Measurements from ENCODE around the gene UNC5C. TPM values are rescaled to one million over a fixed set of nuclear protein-coding genes. Genes with fewer than 3 reads are reported as not detected.

UNC5C gene
- total RNA-seq, 1 experiment from 2014 or later: not detected

DNA sequence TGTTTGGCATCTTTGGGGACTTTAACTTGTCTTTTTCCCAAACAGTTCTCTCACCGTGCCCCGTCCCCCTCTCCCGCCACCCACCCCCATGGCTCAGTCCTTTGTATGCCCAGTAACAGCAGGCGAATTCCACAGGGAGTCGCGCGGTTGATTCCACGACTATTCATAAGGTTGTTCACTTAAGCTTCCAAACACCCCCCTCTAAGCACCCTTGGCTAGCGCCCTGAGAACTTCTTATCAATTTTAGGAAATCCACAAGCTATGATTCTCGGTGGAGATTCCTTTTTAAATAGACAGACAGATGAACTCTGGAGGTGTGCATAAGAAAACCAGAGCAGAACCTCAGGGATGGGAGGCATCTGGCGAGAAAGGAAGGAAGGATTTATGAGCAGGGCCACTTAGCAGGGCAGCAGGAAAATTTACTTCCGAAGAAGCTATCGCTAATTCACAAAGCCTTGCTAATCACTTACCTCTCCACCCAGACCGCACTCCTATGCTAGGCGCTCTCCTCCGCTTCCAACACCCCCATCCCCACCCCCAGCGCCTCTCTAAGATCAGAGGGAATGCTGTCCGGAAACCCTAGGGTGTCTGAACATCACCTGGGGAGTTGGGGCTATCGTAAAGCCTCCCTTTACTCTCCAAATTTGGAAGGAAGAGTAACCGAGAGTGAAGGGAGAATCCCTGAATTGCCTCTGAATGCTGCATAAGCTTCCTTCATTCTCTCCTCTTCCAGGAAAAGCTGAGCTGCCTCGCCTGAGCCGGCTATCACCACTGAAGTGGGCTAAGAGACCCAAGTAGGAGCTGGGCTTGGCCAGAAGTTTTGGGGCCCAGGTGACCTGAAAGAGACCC, 1.7 kb downstream of the UNC5C start:
- no peak for DNase-seq (ENCODE audit: low read depth)

DNA sequence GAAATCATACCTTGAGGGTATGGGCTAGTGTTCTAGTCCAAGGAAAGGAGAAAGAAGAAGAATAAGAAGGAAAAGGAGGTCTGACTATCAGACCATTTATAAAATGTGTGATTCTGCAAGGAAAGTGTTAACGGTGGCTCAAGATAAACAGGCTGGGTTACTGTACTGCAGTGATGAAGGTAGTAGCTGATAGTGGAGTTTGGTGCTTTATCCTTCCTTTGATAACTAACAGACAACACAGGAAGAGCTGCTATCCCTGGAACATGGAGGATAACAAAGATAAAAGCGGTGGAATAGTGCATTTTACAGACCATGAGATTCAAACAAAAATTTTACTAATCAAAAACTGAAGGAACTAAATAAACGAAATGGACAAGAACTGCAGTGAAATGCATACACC, 2.6 kb downstream of the UNC5C start:
- no peak for DNase-seq (ENCODE audit: low read depth)

DNA sequence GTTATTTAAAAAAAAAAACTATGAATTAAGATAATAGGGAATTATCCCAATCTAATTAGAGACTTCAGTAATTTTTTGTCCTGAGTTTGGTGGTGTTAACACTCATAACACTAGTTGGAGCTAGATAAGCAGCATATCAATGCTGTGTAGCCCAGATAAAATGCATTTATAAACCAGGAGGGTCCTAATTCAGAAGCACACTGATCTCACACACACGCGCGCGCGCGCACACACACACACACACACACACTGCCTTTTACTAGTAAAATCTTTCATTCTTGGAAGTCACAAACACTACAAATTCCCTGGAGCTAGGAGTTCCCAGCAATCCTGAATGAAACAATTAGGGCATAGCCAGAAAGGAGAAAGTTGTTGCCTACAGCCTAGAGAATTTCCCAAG, 3.2 kb downstream of the UNC5C start:
- no peak for DNase-seq (ENCODE audit: low read depth)

DNA sequence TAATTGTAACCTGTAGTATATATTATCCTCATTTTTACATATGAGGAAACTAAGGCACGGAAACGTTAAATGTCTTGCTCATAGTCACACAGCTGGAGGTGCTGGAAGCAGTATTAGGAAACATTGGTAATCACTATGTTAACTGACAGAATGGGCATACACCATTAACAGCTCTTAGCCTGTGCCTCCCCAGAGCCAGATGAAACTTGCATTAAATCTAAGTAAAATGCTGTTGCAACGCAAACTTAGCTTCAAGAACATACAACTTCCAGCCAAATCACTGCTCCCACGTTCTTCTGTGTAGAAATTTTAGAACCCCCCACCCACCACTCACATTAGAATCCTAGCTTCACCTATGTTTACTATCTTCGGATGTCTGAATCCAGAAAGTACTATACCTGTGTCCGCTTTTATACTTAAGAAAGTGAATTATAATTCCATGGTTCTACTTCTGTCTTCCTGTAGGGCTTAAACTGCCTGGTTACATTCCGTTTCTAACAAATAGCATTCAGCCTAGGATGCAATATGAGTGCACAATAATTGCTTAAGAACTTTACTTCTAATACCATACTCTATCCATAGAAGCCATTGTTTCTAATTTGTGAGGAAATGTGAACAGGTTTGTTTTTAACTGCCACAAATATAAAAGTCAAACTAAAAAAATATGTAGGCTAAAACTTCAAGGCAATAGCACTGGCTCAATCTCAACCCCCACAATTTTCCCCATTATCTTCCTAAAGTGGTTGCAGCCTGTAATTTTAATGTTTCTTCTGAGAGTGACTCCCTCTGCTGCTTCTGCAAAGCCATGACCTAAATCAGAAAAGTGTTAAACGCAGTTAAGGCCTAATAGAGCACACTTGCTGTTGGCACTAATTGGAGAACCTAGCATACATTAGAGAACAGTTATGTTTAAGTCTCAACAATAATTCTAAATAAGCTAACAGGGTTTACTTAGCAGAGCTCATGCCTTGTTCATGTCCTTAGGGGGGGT, 4.4 kb downstream of the UNC5C start:
- no peak for DNase-seq (ENCODE audit: low read depth)

DNA sequence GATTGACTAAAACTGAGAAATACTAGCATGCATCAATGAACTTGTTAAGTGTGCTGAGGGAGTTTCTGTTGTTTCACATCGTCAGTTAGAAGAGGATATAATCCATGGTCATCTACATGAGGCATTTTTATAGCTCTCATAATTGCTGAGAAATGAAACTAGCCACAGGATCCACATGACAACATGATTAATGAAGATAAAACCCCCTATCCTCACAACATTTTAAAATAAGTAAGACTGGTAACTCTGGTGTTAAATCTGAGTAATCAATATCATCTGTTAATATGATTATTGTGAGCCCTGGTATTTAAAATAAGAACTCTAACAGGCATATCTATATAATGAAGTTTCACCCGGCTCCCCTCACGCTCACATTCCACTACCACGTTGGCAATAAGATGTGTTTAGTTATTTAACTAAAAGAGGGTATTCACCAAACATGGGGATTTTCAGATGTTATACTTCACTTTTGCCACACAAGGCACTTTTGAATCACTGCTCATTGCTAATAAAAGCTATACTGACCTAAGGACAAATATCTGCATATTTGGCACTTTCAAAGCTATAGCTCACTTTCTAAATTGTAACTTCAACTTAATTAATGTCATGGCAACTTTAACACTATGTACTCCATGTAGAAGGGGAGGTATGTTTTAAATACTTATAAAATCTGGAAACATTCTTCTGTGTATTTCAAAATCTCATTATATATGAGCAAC, 6.7 kb downstream of the UNC5C start:
- no peak for DNase-seq (ENCODE audit: low read depth)

DNA sequence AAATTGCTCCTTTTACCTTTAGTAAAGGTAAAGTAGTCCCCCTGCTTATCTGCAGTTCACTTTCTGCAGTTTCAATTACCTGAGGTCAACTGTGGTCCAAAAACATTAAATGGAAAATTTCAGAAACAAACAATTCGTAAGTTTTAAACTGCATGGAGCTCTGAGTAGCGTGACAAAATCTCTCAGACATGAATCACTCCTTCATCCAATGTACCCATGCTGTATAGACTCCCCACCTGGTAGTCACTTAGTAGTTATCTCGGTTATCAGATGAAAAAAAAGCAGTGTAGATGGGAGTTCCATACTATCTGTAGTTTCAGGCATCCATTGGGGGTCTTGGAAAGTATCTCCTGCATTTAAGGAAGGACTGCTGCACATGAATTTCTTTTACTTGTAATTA, 7.7 kb downstream of the UNC5C start:
- no peak for DNase-seq (ENCODE audit: low read depth)

DNA sequence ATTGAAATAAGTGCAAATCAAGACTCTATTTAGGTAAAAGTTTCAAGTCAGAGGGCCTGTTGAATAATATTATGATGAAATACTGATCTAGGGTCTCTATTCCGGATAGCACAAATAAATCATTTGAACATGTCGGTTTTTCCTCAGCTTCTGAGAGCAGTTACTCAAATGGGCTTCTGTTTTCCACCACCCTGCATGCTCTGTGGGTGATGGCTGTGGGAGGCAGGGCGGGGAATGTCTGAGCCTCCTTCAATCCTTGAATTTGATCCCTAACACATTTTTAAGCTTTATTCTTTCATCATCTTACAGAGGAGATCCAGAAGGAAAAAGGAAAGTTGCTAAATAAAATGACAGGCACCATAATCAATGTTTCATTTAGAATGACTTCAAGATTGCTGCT, 8.5 kb downstream of the UNC5C start:
- DNase-seq (ENCODE audit: low read depth): no peak

DNA sequence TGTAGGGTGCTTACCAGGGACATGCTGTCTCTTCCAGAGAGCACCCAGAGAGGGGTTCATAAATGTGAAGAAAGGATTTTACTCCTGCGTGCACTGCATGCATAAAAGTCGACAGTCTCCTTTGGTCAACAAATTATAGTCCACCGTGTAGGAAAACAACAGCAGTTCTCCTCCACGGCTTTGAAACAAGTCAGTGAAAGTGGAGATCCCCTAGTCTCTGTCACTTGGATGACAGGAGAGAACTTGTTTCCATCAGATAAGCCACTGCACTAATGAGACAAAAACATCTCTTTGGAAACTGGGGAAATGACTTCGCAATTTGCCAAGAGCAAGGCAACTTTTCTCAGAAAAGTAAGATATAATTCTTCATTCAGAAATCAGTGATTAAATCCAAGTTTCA, 9.7 kb downstream of the UNC5C start:
- no peak for DNase-seq (ENCODE audit: low read depth)

DNA sequence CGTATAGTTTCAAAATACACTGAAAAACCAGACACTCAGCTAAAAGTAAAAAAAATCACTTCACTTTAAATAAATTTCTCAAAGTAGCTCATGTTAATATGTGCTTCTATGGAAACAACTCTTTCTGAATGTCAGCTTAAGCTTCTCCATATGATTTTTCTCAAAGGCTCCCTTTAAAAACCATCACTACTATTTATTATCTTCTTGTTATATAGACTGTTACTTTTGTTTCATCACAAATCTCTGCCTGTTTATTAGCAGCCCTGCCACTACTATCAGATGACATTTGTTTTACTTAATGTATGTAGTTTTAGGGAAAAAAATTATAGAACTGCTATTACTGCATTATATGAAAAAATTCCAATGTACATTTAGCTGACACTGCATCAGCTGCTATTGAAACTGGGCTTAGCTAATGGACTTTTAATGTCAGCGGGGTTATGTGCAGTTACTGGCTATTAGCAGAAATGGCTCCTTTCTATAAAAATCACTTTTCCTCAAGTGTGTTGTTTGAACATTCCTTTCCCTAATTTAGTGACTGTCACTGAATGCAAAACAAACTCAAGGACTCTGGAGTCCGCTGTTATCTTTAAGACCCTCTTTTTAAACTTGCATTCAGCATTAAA, 10.8 kb downstream of the UNC5C start:
- DNase-seq (ENCODE audit: low read depth): no peak

DNA sequence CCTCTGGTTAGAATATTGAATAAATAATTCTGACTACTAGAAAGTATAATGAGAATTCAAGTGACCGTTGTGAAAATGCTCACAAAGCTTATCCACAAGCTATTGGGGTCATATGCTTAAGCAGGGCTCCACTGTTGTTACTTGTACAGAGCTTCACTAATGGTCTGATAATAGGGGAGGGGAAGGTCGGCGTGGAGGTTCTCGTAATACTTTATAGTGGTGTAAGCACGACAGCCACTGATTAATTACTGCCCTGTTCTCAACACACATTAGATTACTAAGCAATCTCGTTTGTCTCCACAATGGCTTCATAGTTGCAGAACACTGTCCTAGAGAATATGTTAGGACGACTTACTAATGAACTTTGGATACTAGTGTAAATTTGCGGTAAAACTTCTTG, 11.6 kb downstream of the UNC5C start:
- DNase-seq (ENCODE audit: low read depth): no peak

DNA sequence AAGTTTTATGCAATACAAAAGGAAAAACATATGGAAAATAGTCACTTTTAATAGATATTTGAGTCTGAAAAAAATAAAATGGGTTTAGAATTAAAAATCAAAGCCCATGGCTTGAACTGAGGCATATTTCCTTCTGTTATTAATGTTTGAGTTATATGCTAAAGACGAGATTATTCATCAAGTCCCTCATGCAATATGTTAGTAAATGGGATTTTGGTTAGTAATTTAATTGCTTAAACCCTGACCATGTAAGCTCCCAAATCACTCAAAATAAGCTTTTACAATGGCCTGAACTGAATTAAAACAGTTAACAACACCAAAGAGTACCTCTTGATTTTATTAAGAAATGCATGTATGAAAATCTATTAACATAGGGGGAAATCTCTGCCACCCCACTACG, 12.1 kb downstream of the UNC5C start:
- no peak for DNase-seq (ENCODE audit: low read depth)

DNA sequence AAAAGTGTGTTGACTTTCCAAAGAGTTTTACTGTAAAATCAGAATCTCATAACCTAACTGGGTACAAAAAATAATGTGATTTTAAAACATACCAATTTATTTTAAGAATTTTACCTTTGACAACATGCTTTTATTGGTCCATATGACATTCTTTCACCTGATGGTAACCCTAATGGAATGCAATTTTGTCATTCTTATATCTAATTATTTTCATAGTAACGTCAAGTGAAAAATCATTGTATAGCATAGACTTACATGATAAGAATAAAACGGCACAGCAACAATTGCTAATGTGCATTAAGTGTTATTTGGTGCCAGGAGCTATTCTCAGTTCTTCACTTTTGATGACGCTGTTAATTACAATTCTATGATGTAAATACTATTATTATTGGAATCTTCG, 13.6 kb downstream of the UNC5C start:
- DNase-seq (ENCODE audit: low read depth): no peak

DNA sequence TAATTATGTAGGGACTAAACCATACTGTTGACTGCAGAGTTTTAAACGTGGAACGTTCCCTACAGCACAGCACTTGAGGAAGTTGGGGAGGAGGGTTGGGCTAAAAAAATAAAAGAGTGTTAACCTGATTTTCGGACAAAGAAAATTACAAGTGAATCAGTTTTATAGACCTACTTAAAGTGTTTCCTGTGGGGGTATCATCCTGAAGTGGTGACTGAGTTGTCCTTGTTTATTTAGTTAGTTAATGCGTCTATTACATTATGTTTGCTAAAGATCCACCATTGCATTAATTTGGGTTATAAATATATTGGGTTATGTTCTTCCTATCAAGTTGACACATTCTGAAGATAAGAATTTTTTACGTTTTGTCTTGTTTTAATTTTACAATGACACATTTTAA, 14.7 kb downstream of the UNC5C start:
- no peak for DNase-seq (ENCODE audit: low read depth)

DNA sequence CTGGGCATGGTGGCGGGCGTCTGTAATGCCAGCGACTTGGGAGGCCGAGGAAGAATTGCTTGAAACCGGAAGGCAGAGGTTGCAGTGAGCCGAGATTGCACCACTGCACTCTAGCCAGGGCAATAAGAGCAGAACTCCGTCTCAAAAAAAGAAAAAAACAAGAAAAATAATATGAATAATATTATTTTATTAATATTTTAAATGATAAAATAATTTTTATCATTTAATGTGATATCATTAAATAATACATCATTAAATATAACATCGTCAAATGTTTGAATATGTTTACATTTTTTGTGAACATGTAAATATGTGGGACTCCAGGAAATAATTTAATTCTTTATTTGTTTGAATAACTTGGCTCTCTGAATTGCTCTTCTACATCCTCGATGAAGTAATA, 15.5 kb downstream of the UNC5C start:
- no peak for DNase-seq (ENCODE audit: low read depth)

DNA sequence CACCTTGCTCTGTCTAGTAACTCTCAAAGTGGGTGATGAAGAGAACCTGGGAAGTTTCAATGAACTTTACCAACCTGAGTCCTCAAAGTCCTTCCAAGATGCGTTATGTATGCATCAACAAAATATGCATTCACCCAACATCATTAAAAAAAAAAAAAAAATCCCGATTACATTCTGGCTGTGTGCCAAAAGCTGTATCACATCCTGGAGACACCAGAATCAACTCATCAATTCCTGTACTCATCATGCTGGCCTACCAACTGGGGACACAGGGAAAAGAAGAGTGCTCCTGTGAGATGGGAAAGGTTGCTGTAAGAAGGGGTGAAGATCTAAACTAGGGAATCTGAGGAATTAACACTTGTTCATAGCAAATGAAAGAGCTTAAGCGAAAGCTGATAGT, 16.5 kb downstream of the UNC5C start:
- DNase-seq (ENCODE audit: low read depth): no peak

DNA sequence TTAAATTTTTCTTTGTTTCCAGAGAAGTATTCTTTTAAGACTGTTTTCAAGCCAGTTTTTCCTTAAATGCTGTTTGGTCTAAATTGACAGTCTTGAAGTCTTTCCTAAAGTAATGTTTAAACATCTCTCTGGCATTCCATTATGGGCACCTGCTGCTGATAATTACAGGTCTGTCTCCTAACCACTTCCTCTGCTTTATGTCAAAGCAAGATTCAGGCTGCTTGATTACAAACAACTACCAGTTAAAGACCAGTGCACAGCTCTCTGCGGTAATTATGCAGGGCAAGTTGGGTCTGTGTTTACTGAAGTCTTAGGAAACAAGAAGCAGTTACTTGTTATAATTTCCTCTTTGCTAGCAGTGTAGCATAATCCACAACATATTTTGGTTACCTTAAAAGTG, 17.6 kb downstream of the UNC5C start:
- DNase-seq (ENCODE audit: low read depth): no peak

DNA sequence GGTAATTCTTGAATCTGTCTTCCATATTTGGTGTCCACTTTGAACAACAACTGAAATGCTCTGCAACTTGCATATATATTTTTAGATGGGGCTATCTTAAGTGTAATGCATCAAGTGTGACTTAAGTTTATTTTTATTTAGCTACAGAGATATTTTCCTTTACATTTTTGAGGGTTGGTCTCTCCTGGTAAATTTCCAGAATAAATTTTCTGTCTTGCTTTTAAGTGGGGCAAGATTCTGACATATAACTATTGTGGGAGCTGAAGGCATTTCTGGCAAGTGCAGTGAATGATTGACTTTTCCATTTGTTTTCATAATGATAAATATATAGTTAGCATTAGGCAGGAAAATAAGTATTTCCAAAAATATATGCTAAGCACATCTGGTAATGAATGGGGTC, 18.8 kb downstream of the UNC5C start:
- DNase-seq (ENCODE audit: low read depth): no peak

DNA sequence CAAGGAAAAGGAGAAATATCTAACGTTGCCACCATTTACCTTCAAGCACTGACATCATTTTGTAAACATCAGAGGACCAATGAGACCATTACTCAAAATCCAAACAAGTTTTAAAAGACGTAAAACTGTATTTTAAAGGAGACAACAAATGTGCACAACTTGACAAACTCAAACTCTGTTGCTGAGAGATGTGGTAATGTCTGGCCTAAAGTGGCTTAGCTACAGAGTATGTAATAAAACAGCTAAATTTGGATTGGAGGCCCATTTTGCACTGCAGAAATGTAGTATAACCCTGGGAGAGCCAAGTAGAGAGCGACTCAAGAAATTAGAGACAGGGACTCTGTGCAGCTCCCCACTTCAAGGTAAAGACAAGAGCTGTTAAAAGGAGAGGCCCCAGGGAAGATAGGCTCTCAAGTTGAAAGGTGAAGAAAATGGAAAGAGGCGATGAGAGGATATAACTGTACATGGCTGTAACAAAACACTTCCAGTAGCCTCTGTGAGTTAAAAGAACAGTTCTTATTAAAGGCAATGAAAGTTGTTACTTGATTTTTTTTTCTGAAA, 20.3 kb downstream of the UNC5C start:
- no peak for DNase-seq (ENCODE audit: low read depth)

DNA sequence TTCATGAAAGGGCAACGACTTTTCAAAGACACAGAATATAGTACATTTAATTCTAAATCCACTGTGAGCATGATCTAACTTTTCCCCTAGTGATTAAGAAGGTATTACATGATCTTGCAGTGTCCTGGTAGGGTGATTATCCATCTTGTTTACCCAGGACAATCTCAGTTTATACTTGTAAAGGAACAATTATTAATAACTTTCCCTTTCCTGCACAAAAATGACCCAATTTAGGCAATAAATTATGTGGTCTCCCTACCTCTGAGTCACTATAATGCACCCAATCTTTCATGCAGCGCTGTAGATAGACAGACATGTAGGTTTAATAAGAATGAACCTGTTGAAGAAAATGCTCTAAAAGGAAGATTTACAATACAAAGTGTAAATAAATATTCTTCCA, 22.7 kb downstream of the UNC5C start:
- DNase-seq (ENCODE audit: low read depth): no peak

DNA sequence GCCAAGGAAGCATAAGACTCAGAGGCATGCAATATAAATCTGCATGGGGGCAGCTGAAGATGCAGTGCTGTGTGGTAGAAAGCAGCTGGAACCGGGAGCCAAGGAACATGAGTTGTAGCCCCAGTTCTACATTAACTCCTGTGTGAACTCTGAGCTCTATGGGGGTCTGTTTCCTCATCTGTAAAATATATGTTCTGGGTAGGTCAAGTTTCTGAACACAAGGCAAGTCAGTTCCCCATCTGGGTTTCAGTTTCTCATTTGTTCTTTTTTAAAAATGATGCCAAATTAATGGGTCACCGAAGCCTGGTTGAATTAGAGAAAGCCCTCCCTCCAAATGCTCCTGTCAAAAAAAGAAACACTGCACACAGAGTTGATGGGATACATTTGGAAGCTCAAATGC, 24.0 kb downstream of the UNC5C start:
- no peak for DNase-seq (ENCODE audit: low read depth)

DNA sequence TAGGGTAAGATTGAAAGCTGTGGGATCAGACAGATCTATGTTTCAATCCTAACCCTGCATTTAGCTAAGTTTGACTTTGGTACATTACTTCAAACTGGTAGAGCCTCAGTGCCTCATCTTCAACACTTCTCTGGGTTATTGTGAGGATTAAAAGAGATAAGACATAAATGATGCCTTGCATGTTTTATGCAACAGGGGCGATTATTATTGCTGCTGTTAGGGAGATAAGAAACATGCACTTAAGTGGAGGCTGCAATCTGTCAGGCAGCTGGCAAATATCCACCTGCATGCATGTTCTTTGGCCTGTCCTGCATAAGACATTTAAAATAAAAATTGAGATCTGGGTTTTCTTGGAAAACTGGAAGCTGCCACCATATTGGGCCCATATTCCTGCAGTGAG, 24.6 kb downstream of the UNC5C start:
- DNase-seq (ENCODE audit: low read depth): no peak

All from Daoy (cell line).